ENCODE results near the gene NKD1. TPM values are rescaled to one million over a fixed set of nuclear protein-coding genes. Genes with fewer than 3 reads are reported as not detected.
A peak's percentile ranks its signal among the peaks of the same experiment; 100 is the strongest.

The NKD1 gene
- total RNA-seq, 1 donor from 2014 or later: 63.0 TPM

DNA sequence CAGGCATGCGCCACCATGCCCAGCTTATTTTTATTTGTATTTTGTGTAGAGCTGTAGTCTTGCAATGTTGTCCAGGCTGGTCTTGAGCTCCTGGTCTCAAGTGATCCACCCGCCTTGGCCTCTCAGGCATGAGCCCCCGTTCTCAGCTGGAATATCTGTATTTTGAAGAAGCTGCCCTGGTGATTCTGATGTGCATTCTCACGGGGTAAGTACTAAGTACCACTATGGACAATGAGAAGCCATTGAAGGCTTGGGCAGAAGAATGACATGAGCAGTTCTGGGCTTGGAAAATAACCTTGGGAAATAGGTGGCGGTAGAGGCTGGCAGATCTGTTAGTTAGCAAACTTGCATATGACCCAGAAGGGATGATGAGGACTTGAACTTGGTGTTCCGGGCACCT, 15.6 kb upstream of the NKD1 start:
- DNase-seq (ENCODE audit: low spot score in 2 of 2, unreplicated experiment in 2 of 2): no peak
- Mint-ChIP-seq H3K9me3 (peaks cover 16% of the 10 kb centered on the region), H3K27ac (no peak overlapping the region), H3K4me1 (peaks cover 13% of the 10 kb centered on the region), H3K27me3 (ENCODE audit: low read depth) (no peaks in the 10 kb centered on the region), H3K4me3 (no peak overlapping the region), H3K36me3 (peaks cover 5% of the 10 kb centered on the region)
- TF ChIP-seq, protein P1, sequence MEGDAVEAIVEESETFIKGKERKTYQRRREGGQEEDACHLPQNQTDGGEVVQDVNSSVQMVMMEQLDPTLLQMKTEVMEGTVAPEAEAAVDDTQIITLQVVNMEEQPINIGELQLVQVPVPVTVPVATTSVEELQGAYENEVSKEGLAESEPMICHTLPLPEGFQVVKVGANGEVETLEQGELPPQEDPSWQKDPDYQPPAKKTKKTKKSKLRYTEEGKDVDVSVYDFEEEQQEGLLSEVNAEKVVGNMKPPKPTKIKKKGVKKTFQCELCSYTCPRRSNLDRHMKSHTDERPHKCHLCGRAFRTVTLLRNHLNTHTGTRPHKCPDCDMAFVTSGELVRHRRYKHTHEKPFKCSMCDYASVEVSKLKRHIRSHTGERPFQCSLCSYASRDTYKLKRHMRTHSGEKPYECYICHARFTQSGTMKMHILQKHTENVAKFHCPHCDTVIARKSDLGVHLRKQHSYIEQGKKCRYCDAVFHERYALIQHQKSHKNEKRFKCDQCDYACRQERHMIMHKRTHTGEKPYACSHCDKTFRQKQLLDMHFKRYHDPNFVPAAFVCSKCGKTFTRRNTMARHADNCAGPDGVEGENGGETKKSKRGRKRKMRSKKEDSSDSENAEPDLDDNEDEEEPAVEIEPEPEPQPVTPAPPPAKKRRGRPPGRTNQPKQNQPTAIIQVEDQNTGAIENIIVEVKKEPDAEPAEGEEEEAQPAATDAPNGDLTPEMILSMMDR (IDR thresholded peaks at IDR 0.05; ENCODE audit: unreplicated experiment): no peak

DNA sequence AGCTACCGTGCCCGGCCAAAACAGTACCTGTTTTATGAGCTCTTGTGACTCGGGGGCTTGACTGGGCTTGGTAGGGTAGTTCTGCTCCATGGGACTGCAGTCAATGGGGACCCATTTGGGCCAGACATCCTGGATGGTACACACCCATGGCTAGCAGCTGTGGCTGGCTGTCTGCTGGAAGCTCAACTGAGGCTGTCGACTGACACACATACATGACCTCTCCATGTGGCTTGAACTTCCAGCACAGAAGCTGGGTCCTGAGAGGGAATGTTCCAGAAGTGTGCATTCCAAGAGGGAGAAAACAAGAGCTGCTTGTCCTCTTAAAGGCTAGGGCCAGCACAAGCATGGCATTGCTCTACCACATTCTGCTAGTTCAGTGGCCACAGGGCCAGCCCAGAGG, 14.9 kb upstream of the NKD1 start:
- peaks cover 5% of the 10 kb centered on the region for H3K36me3 Mint-ChIP-seq
- H3K4me3 Mint-ChIP-seq: no peak overlapping the region
- H3K27me3 Mint-ChIP-seq (ENCODE audit: low read depth): no peaks in the 10 kb centered on the region
- TF ChIP-seq, protein P1 (IDR thresholded peaks at IDR 0.05; ENCODE audit: unreplicated experiment): no peak
- DNase-seq (ENCODE audit: low spot score in 2 of 2, unreplicated experiment in 2 of 2): peak in 1 of 2 experiments; percentile 34
- H3K9me3 Mint-ChIP-seq: peaks cover 15% of the 10 kb centered on the region
- no peak overlapping the region for H3K27ac Mint-ChIP-seq
- peaks cover 6% of the 10 kb centered on the region for H3K4me1 Mint-ChIP-seq

DNA sequence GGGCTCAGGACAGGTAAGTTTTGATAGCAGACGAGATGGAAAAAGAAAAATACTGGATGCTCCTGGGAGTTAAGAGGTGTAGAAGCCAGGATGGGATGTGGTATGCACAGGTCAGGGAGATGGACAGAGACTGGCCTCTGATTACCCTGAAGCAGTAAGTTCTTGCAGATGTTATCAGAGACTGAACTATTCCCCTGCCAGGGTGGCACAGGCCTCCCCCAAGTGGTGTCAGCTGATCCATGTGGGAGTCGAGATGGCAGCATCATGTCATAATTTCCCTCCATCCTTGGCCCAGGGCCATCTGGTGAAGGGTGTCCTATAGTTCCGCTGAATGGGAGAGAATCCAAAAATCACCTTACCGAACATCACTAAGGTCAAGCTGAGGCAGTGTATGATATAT, 14.1 kb upstream of the NKD1 start:
- peak in 1 of 2 experiments; percentile 22 for DNase-seq (ENCODE audit: low spot score in 2 of 2, unreplicated experiment in 2 of 2)
- peaks cover 5% of the 10 kb centered on the region for H3K36me3 Mint-ChIP-seq
- TF ChIP-seq, protein P1 (IDR thresholded peaks at IDR 0.05; ENCODE audit: unreplicated experiment): no peak
- no peak overlapping the region for H3K4me3 Mint-ChIP-seq
- H3K4me1 Mint-ChIP-seq: peaks cover 7% of the 10 kb centered on the region
- H3K27ac Mint-ChIP-seq: no peak overlapping the region
- peaks cover under 1% of the 10 kb centered on the region for H3K27me3 Mint-ChIP-seq (ENCODE audit: low read depth)
- H3K9me3 Mint-ChIP-seq: peaks cover 12% of the 10 kb centered on the region

DNA sequence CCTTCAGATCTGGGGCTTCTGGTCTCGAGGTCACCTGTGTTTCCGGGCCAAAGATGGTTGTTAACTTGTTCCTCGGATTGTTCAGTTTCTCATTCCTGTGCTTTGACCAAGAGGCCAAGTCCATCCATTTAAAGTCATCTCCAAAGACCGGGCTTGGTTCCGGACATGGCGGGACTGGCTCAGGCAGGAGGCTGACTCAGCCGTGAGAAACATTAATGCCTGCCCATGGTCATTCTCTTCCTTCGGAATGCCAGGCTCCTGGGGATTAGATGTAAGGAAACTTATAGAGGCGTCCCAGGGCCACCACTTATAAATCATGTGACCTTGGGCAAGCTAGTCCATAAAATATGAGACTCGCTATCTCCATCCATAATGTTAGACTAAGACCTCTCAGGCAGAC, 13.6 kb upstream of the NKD1 start:
- Mint-ChIP-seq H3K27ac (no peak overlapping the region), H3K36me3 (peaks cover 5% of the 10 kb centered on the region), H3K4me1 (peaks cover 11% of the 10 kb centered on the region), H3K9me3 (peaks cover 8% of the 10 kb centered on the region), H3K4me3 (no peak overlapping the region), H3K27me3 (ENCODE audit: low read depth) (peaks cover 2% of the 10 kb centered on the region)
- TF ChIP-seq, protein P1 (IDR thresholded peaks at IDR 0.05; ENCODE audit: unreplicated experiment): no peak
- no peak for DNase-seq (ENCODE audit: low spot score in 2 of 2, unreplicated experiment in 2 of 2)

DNA sequence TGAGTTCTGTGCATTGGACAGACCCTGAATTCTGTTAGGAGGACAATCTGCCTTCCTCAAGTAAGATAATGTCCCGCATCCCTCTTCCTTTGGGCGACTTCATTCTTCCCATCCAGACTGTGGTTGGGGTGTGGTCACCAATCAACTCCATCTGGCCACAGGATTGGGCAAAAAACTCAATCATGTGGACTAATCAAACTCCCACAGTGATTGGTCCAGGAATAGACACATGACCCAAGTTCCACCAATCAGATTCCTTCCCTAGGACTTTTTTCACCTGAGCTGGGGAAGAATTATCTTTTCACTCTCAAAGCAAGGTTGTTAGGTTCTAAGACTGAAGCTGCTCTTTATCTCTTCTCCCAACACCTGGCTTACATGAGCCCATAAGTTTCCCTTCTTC, 13.2 kb upstream of the NKD1 start:
- DNase-seq (ENCODE audit: low spot score in 2 of 2, unreplicated experiment in 2 of 2): no peak
- Mint-ChIP-seq H3K9me3 (peaks cover 5% of the 10 kb centered on the region), H3K4me3 (no peak overlapping the region), H3K27ac (no peak overlapping the region), H3K27me3 (ENCODE audit: low read depth) (peaks cover 2% of the 10 kb centered on the region), H3K36me3 (peaks cover 4% of the 10 kb centered on the region), H3K4me1 (peaks cover 11% of the 10 kb centered on the region)
- TF ChIP-seq, protein P1 (IDR thresholded peaks at IDR 0.05; ENCODE audit: unreplicated experiment): no peak

Data from mesothelial cell of epicardium (in vitro differentiated cells).